GM23338 (cell line): ENCODE data around the gene EFHB. TPM values are rescaled to one million over a fixed set of nuclear protein-coding genes. Genes with fewer than 3 reads are reported as not detected.

Experiments used
- ATAC-seq: fragments of 200-7000 bp; cut with Tn5 transposase; 3 replicates; pipeline ENCODE4 v1.9.1; 2020
- DNase-seq: peaks from one replicate; pipeline ENCODE4 v3.0.0-alpha.2; 2015; ENCODE audit warnings: low spot score
- H2AFZ ChIP-seq: fragments of 200-600 bp; sonication (generic); 2 replicates; pipeline ENCODE4 v1.8.0; 2016; ENCODE audit warnings: antibody characterized with exemption, mild to moderate bottlenecking, moderate library complexity
- H3F3A ChIP-seq: fragments of 200-600 bp; sonication (generic); replicated peaks from 2 replicates; pipeline ENCODE4 v1.8.0; 2017; ENCODE audit warnings: antibody characterized with exemption, mixed run types, low read depth
- H3K27ac ChIP-seq: fragments of 200-600 bp; sonication (generic); 2 replicates; pipeline ENCODE4 v1.6.1; 2016; ENCODE audit warnings: low read depth
- H3K27me3 ChIP-seq: fragments of 200-600 bp; sonication (generic); 2 replicates; pipeline ENCODE4 v1.8.0; 2016; ENCODE audit warnings: mild to moderate bottlenecking, mixed run types, moderate library complexity; ENCODE audit not compliant: insufficient read depth
- H3K36me3 ChIP-seq: fragments of 200-600 bp; sonication (generic); 2 replicates; pipeline ENCODE4 v1.8.0; 2016; ENCODE audit warnings: mild to moderate bottlenecking; ENCODE audit not compliant: insufficient read depth
- H3K4me1 ChIP-seq: fragments of 200-600 bp; sonication (generic); 2 replicates; pipeline ENCODE4 v1.8.0; 2016; ENCODE audit warnings: mild to moderate bottlenecking, moderate library complexity; ENCODE audit not compliant: insufficient read depth
- H3K4me2 ChIP-seq: fragments of 200-600 bp; sonication (generic); 2 replicates; pipeline ENCODE4 v1.7.1; 2017; ENCODE audit warnings: mixed run types
- H3K4me3 ChIP-seq: fragments of 200-600 bp; sonication (generic); 2 replicates; pipeline ENCODE4 v1.6.1; 2016; ENCODE audit warnings: mixed run types
- H3K79me2 ChIP-seq: fragments of 200-600 bp; sonication (generic); replicated peaks from 2 replicates; pipeline ENCODE4 v1.8.0; 2017; ENCODE audit warnings: mild to moderate bottlenecking; ENCODE audit not compliant: insufficient read depth
- H3K9me2 ChIP-seq: fragments of 200-600 bp; sonication (generic); 2 replicates; pipeline ENCODE4 v1.8.0; 2017; ENCODE audit not compliant: insufficient read depth
- H4K20me1 ChIP-seq: fragments of 200-600 bp; sonication (generic); replicated peaks from 2 replicates; pipeline ENCODE4 v1.8.0; 2017; ENCODE audit warnings: mild to moderate bottlenecking; ENCODE audit not compliant: insufficient read depth
- H3K27ac Mint-ChIP-seq: 2 replicates; pipeline ENCODE4 v1.8.0; 2020; ENCODE audit warnings: inconsistent platforms, mild to moderate bottlenecking, moderate library complexity, mixed read lengths
- H3K27me3 Mint-ChIP-seq: 3 replicates; pipeline ENCODE4 v1.8.0; 2022; ENCODE audit warnings: low read depth, mild to moderate bottlenecking, moderate library complexity, mixed read lengths, inconsistent platforms; ENCODE audit not compliant: insufficient read depth, poor library complexity
- H3K36me3 Mint-ChIP-seq: 3 replicates; pipeline ENCODE4 v1.8.0; 2021; ENCODE audit warnings: low read depth, mild to moderate bottlenecking, inconsistent platforms, moderate library complexity, mixed read lengths
- H3K4me1 Mint-ChIP-seq: 3 replicates; pipeline ENCODE4 v1.8.0; 2020; ENCODE audit warnings: mild to moderate bottlenecking, inconsistent platforms, mixed read lengths
- H3K4me3 Mint-ChIP-seq: 3 replicates; pipeline ENCODE4 v1.8.0; 2021; ENCODE audit warnings: moderate library complexity, mild to moderate bottlenecking, inconsistent platforms, mixed read lengths
- H3K9me3 Mint-ChIP-seq: 3 replicates; pipeline ENCODE4 v1.8.0; 2020; ENCODE audit warnings: moderate library complexity, mild to moderate bottlenecking, inconsistent platforms, mixed read lengths
- CREB1 ChIP-seq: fragments of 250-450 bp; sonication (Bioruptor Pico); IDR thresholded peaks from 2 replicates; pipeline ENCODE4 v1.5.0; 2020; ENCODE audit warnings: low read depth, mild to moderate bottlenecking, moderate library complexity
- EZH2 ChIP-seq: fragments of 200-600 bp; sonication (generic); IDR thresholded peaks from one replicate; pipeline ENCODE4 v1.8.0; 2017; ENCODE audit warnings: antibody characterized with exemption, mild to moderate bottlenecking, low read depth; ENCODE audit not compliant: unreplicated experiment
- EZH2phosphoT487 ChIP-seq: fragments of 200-600 bp; sonication (generic); IDR thresholded peaks from one replicate; pipeline ENCODE4 v1.8.1; 2018; ENCODE audit warnings: antibody characterized with exemption; ENCODE audit not compliant: unreplicated experiment
- JUNB ChIP-seq: IDR thresholded peaks from one replicate; pipeline ENCODE4 v1.6.1; 2016; ENCODE audit warnings: antibody characterized with exemption; ENCODE audit not compliant: unreplicated experiment
- NANOG ChIP-seq: IDR thresholded peaks from 2 replicates; pipeline ENCODE4 v1.6.1; 2016; ENCODE audit warnings: antibody characterized with exemption, borderline replicate concordance
- POLR2AphosphoS5 ChIP-seq: IDR thresholded peaks from 2 replicates; pipeline ENCODE4 v1.6.1; 2016; ENCODE audit warnings: antibody characterized with exemption, low read depth
- STAT1 ChIP-seq: IDR thresholded peaks from one replicate; pipeline ENCODE4 v1.6.1; 2016; ENCODE audit warnings: antibody characterized with exemption; ENCODE audit not compliant: unreplicated experiment
- ZNF114 ChIP-seq: fragments of 250-450 bp; sonication (Bioruptor Pico); IDR thresholded peaks from 2 replicates; pipeline ENCODE4 v1.5.0; 2020; ENCODE audit warnings: mild to moderate bottlenecking, moderate library complexity
- ZNF331 ChIP-seq: fragments of 250-450 bp; sonication (Bioruptor Pico); IDR thresholded peaks from 2 replicates; pipeline ENCODE4 v1.5.0; 2020; ENCODE audit warnings: low read depth, mild to moderate bottlenecking, moderate library complexity
- polyA plus RNA-seq: library from polyadenylated mRNA; unstranded; fragments of >200 nt; fragmentation: Nextera tagmentation; extraction: Ambion mirVana; gene quantifications from 2 replicates; pipeline ENCODE4 v1.2.1, GENCODE V29; 2016
- total RNA-seq: library from RNA; depleted of rRNA; stranded (reverse); fragments of >200 nt; shearing (Covaris generic); gene quantifications from 2 replicates; pipeline ENCODE4 v1.2.3, GENCODE V29; 2014
- TF ChIP-seq, protein P1 (sequence below), 2 experiments: fragments of 200-600 bp in 1 of 2; sonication (generic) in 1 of 2; conservative IDR thresholded peaks; 2 replicates each; pipeline versions ENCODE4 v1.5.1 to v1.6.1; 2016 to 2017; ENCODE audit warnings: antibody characterized with exemption in 2 of 2, low read depth in 2 of 2, mild to moderate bottlenecking in 2 of 2, moderate library complexity in 1 of 2
- TF ChIP-seq, protein P2 (sequence below): IDR thresholded peaks from 2 replicates; pipeline ENCODE4 v1.6.1; 2016; ENCODE audit warnings: antibody characterized with exemption
- TF ChIP-seq, protein P3 (sequence below): fragments of 250-450 bp; sonication (Bioruptor Pico); IDR thresholded peaks from 2 replicates; pipeline ENCODE4 v1.5.0; 2020; ENCODE audit warnings: mild to moderate bottlenecking, moderate library complexity
- TF ChIP-seq, protein P4 (sequence below): IDR thresholded peaks from one replicate; pipeline ENCODE4 v1.6.1; 2018; ENCODE audit warnings: antibody characterized with exemption; ENCODE audit not compliant: unreplicated experiment

Gene EFHB
- total and polyA plus RNA-seq, 2 experiments from 2014 or later, result 0.35 to 0.68 TPM

DNA sequence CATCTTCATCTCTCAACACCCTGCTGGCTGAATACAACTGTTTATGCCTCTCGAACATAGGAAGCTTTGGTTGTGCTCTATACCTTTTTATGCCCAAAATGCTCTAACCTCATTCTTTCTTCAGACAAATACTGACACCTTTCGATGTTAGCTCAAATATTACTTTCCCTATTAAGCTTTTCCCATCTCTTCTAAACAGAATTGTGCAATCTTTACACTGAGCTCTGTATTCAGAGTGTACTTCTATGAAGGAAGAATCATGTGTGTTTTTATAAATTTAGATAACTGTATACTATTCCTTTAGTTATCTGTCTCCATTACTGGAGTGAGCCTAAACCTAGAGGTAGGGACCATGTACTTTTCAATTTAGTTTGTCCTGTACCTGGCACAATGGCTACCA is 1.6 kb downstream of the EFHB start:
- no peak overlapping the region for H3K27ac ChIP-seq

More for the DNA sequence above, 1.6 kb downstream of the EFHB start:
- no peak for DNase-seq
- no peaks in the 10 kb centered on the region for H3K36me3 Mint-ChIP-seq
- peaks cover 11% of the 10 kb centered on the region for H3K4me1 Mint-ChIP-seq
- H3K9me3 Mint-ChIP-seq, result no peaks in the 10 kb centered on the region
- peaks cover 4% of the 10 kb centered on the region for H3K27me3 Mint-ChIP-seq
- Histone ChIP-seq H3K4me2 (no peak overlapping the region), H3K9me2 (no peaks in the 10 kb centered on the region), H3K79me2 (no peaks in the 10 kb centered on the region), H3K36me3 (no peaks in the 10 kb centered on the region), H3F3A (no peaks in the 10 kb centered on the region), H2AFZ (no peak overlapping the region), H3K27me3 (no peaks in the 10 kb centered on the region), H3K4me3 (no peak overlapping the region), H3K4me1 (peaks cover 6% of the 10 kb centered on the region), H4K20me1 (no peaks in the 10 kb centered on the region)
- TF ChIP-seq ZNF331 (CRISPR knock-in tag) (no peak), POLR2AphosphoS5 (no peak), JUNB (no peak), CREB1 (CRISPR knock-in tag) (no peak), EZH2 (no peak), EZH2phosphoT487 (no peak), NANOG (no peak), ZNF114 (CRISPR knock-in tag) (no peak), STAT1 (no peak)
- TF ChIP-seq, protein P1, sequence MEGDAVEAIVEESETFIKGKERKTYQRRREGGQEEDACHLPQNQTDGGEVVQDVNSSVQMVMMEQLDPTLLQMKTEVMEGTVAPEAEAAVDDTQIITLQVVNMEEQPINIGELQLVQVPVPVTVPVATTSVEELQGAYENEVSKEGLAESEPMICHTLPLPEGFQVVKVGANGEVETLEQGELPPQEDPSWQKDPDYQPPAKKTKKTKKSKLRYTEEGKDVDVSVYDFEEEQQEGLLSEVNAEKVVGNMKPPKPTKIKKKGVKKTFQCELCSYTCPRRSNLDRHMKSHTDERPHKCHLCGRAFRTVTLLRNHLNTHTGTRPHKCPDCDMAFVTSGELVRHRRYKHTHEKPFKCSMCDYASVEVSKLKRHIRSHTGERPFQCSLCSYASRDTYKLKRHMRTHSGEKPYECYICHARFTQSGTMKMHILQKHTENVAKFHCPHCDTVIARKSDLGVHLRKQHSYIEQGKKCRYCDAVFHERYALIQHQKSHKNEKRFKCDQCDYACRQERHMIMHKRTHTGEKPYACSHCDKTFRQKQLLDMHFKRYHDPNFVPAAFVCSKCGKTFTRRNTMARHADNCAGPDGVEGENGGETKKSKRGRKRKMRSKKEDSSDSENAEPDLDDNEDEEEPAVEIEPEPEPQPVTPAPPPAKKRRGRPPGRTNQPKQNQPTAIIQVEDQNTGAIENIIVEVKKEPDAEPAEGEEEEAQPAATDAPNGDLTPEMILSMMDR (conservative IDR thresholded peaks at IDR 0.05; ENCODE audit: low read depth in 2 of 2), result no peak
- TF ChIP-seq, protein P2, sequence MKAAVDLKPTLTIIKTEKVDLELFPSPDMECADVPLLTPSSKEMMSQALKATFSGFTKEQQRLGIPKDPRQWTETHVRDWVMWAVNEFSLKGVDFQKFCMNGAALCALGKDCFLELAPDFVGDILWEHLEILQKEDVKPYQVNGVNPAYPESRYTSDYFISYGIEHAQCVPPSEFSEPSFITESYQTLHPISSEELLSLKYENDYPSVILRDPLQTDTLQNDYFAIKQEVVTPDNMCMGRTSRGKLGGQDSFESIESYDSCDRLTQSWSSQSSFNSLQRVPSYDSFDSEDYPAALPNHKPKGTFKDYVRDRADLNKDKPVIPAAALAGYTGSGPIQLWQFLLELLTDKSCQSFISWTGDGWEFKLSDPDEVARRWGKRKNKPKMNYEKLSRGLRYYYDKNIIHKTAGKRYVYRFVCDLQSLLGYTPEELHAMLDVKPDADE, result no peak
- TF ChIP-seq, protein P3, sequence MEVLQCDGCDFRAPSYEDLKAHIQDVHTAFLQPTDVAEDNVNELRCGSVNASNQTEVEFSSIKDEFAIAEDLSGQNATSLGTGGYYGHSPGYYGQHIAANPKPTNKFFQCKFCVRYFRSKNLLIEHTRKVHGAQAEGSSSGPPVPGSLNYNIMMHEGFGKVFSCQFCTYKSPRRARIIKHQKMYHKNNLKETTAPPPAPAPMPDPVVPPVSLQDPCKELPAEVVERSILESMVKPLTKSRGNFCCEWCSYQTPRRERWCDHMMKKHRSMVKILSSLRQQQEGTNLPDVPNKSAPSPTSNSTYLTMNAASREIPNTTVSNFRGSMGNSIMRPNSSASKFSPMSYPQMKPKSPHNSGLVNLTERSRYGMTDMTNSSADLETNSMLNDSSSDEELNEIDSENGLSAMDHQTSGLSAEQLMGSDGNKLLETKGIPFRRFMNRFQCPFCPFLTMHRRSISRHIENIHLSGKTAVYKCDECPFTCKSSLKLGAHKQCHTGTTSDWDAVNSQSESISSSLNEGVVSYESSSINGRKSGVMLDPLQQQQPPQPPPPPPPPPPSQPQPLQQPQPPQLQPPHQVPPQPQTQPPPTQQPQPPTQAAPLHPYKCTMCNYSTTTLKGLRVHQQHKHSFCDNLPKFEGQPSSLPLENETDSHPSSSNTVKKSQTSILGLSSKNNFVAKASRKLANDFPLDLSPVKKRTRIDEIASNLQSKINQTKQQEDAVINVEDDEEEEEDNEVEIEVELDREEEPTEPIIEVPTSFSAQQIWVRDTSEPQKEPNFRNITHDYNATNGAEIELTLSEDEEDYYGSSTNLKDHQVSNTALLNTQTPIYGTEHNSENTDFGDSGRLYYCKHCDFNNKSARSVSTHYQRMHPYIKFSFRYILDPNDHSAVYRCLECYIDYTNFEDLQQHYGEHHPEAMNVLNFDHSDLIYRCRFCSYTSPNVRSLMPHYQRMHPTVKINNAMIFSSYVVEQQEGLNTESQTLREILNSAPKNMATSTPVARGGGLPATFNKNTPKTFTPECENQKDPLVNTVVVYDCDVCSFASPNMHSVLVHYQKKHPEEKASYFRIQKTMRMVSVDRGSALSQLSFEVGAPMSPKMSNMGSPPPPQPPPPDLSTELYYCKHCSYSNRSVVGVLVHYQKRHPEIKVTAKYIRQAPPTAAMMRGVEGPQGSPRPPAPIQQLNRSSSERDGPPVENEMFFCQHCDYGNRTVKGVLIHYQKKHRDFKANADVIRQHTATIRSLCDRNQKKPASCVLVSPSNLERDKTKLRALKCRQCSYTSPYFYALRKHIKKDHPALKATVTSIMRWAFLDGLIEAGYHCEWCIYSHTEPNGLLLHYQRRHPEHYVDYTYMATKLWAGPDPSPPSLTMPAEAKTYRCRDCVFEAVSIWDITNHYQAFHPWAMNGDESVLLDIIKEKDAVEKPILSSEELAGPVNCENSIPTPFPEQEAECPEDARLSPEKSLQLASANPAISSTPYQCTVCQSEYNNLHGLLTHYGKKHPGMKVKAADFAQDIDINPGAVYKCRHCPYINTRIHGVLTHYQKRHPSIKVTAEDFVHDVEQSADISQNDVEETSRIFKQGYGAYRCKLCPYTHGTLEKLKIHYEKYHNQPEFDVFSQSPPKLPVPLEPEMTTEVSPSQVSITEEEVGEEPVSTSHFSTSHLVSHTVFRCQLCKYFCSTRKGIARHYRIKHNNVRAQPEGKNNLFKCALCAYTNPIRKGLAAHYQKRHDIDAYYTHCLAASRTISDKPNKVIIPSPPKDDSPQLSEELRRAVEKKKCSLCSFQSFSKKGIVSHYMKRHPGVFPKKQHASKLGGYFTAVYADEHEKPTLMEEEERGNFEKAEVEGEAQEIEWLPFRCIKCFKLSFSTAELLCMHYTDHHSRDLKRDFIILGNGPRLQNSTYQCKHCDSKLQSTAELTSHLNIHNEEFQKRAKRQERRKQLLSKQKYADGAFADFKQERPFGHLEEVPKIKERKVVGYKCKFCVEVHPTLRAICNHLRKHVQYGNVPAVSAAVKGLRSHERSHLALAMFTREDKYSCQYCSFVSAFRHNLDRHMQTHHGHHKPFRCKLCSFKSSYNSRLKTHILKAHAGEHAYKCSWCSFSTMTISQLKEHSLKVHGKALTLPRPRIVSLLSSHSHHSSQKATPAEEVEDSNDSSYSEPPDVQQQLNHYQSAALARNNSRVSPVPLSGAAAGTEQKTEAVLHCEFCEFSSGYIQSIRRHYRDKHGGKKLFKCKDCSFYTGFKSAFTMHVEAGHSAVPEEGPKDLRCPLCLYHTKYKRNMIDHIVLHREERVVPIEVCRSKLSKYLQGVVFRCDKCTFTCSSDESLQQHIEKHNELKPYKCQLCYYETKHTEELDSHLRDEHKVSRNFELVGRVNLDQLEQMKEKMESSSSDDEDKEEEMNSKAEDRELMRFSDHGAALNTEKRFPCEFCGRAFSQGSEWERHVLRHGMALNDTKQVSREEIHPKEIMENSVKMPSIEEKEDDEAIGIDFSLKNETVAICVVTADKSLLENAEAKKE (CRISPR knock-in tag), result no peak
- TF ChIP-seq, protein P4, sequence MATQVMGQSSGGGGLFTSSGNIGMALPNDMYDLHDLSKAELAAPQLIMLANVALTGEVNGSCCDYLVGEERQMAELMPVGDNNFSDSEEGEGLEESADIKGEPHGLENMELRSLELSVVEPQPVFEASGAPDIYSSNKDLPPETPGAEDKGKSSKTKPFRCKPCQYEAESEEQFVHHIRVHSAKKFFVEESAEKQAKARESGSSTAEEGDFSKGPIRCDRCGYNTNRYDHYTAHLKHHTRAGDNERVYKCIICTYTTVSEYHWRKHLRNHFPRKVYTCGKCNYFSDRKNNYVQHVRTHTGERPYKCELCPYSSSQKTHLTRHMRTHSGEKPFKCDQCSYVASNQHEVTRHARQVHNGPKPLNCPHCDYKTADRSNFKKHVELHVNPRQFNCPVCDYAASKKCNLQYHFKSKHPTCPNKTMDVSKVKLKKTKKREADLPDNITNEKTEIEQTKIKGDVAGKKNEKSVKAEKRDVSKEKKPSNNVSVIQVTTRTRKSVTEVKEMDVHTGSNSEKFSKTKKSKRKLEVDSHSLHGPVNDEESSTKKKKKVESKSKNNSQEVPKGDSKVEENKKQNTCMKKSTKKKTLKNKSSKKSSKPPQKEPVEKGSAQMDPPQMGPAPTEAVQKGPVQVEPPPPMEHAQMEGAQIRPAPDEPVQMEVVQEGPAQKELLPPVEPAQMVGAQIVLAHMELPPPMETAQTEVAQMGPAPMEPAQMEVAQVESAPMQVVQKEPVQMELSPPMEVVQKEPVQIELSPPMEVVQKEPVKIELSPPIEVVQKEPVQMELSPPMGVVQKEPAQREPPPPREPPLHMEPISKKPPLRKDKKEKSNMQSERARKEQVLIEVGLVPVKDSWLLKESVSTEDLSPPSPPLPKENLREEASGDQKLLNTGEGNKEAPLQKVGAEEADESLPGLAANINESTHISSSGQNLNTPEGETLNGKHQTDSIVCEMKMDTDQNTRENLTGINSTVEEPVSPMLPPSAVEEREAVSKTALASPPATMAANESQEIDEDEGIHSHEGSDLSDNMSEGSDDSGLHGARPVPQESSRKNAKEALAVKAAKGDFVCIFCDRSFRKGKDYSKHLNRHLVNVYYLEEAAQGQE, result no peak
- H3K4me3 Mint-ChIP-seq, result no peak overlapping the region
- no peak for ATAC-seq
- no peak overlapping the region for H3K27ac Mint-ChIP-seq
